NCI-H2196 (cell line): ENCODE data around the gene ALDH1L1.

ENCODE experiments used
- DNase-seq: peaks from one replicate; lab custom pipeline; 2025; ENCODE audit not compliant: unreplicated experiment; lab: John Stamatoyannopoulos, UW

Gene ALDH1L1

GRCh38 chr3:126180477-126181397 is at the start of gene ALDH1L1:
Gene ALDH1L1 (minus strand): TSS chr3:126180586. CDS start chr3:126160979, 19,607 bp downstream.
- DNase-seq = peak; percentile 45

- no peak for DNase-seq
Measured at GRCh38 chr3:126226374-126226773, 46.0 kb upstream of the ALDH1L1 start.

GRCh38 chr3:126216416-126216815 is 36.0 kb upstream of the ALDH1L1 start:
- no peak for DNase-seq

GRCh38 chr3:126213379-126214028 is 33.1 kb upstream of the ALDH1L1 start:
- DNase-seq = no peak

GRCh38 chr3:126212620-126213378 is 32.4 kb upstream of the ALDH1L1 start:
- DNase-seq = peak; percentile 84

GRCh38 chr3:126212250-126212619 is 31.8 kb upstream of the ALDH1L1 start:
- DNase-seq = no peak

GRCh38 chr3:126211569-126211968 is 31.2 kb upstream of the ALDH1L1 start:
- peak; percentile 17 for DNase-seq

- DNase-seq = no peak
Measured at GRCh38 chr3:126210606-126211005, 30.2 kb upstream of the ALDH1L1 start.

GRCh38 chr3:126209741-126210140 is 29.4 kb upstream of the ALDH1L1 start:
- no peak for DNase-seq

- DNase-seq = peak; percentile 92
Measured at GRCh38 chr3:126208606-126209256, 28.3 kb upstream of the ALDH1L1 start.

GRCh38 chr3:126208182-126208581 is 27.8 kb upstream of the ALDH1L1 start:
- DNase-seq = no peak

- no peak for DNase-seq
Measured at GRCh38 chr3:126207166-126207565, 26.8 kb upstream of the ALDH1L1 start.

- no peak for DNase-seq
Measured at GRCh38 chr3:126205717-126206655, 25.6 kb upstream of the ALDH1L1 start.

GRCh38 chr3:126202680-126203079 is 22.3 kb upstream of the ALDH1L1 start:
- no peak for DNase-seq

GRCh38 chr3:126202276-126202675 is 21.9 kb upstream of the ALDH1L1 start:
- no peak for DNase-seq

GRCh38 chr3:126201168-126201567 is 20.8 kb upstream of the ALDH1L1 start:
- no peak for DNase-seq

- DNase-seq = no peak
Measured at GRCh38 chr3:126200534-126200933, 20.1 kb upstream of the ALDH1L1 start.

GRCh38 chr3:126199256-126199655 is 18.9 kb upstream of the ALDH1L1 start:
- no peak for DNase-seq

- DNase-seq = peak; percentile 63
Measured at GRCh38 chr3:126197854-126198584, 17.6 kb upstream of the ALDH1L1 start.
